ENCODE measurements around the gene EFHD2.
"Not testable (repeated sequence)": the region's sequence is repeated elsewhere in the genome, so short reads cannot be mapped to it uniquely, and the experiment has no call there.

Gene EFHD2

GRCh38 chr1:15432324-15432723, 22.6 kb downstream of the EFHD2 start:
- DNase-seq = no peak

- no peak for DNase-seq
Observed at GRCh38 chr1:15433471-15433870, 23.8 kb downstream of the EFHD2 start.

GRCh38 chr1:15434739-15435138, 25.1 kb downstream of the EFHD2 start:
- not testable (repeated sequence) for DNase-seq

GRCh38 chr1:15435239-15436077, 25.8 kb downstream of the EFHD2 start:
- DNase-seq = no peak

- no peak for DNase-seq
Observed at GRCh38 chr1:15436881-15437442, 27.3 kb downstream of the EFHD2 start.

- DNase-seq = no peak
Observed at GRCh38 chr1:15439325-15439724, 29.6 kb downstream of the EFHD2 start.

- DNase-seq = no peak
Observed at GRCh38 chr1:15440357-15440756, 30.7 kb downstream of the EFHD2 start.

GRCh38 chr1:15441247-15441646, 31.6 kb downstream of the EFHD2 start:
- no peak for DNase-seq

- no peak for DNase-seq
Observed at GRCh38 chr1:15442119-15442518, 32.4 kb downstream of the EFHD2 start.

- DNase-seq = no peak
Observed at GRCh38 chr1:15442759-15443158, 33.1 kb downstream of the EFHD2 start.

GRCh38 chr1:15443281-15443680, 33.6 kb downstream of the EFHD2 start:
- no peak for DNase-seq

GRCh38 chr1:15444468-15445389, 35.0 kb downstream of the EFHD2 start:
- no peak for DNase-seq

GRCh38 chr1:15445390-15446122, 35.9 kb downstream of the EFHD2 start:
- DNase-seq = no peak

- no peak for DNase-seq
Observed at GRCh38 chr1:15446212-15446611, 36.5 kb downstream of the EFHD2 start.

GRCh38 chr1:15448877-15449462, 39.3 kb downstream of the EFHD2 start:
- no peak for DNase-seq

- DNase-seq = no peak
Observed at GRCh38 chr1:15449567-15449966, 39.9 kb downstream of the EFHD2 start.

- DNase-seq = no peak
Observed at GRCh38 chr1:15451014-15451722, 41.5 kb downstream of the EFHD2 start.

GRCh38 chr1:15452216-15452615, 42.5 kb downstream of the EFHD2 start:
- DNase-seq = no peak

- DNase-seq = no peak
Observed at GRCh38 chr1:15452866-15453571, 43.3 kb downstream of the EFHD2 start.

- no peak for DNase-seq
Observed at GRCh38 chr1:15453734-15454133, 44.0 kb downstream of the EFHD2 start.

- DNase-seq = no peak
Observed at GRCh38 chr1:15454256-15454655, 44.6 kb downstream of the EFHD2 start.
